ENCODE measurements around the gene INSR.
A peak's percentile ranks its signal among the peaks of the same experiment; 100 is the strongest.

The INSR gene

GRCh38 chr19:7132054-7132453 is 162.2 kb downstream of the INSR start:
- no peak for DNase-seq

GRCh38 chr19:7130043-7130442 is 164.2 kb downstream of the INSR start:
- DNase-seq = no peak

- DNase-seq = no peak
Measured at GRCh38 chr19:7126132-7126531, 168.1 kb downstream of the INSR start.

- no peak for DNase-seq
Measured at GRCh38 chr19:7125221-7125620, 169.0 kb downstream of the INSR start.

- no peak for DNase-seq
Measured at GRCh38 chr19:7124782-7125181, 169.4 kb downstream of the INSR start.

DNA sequence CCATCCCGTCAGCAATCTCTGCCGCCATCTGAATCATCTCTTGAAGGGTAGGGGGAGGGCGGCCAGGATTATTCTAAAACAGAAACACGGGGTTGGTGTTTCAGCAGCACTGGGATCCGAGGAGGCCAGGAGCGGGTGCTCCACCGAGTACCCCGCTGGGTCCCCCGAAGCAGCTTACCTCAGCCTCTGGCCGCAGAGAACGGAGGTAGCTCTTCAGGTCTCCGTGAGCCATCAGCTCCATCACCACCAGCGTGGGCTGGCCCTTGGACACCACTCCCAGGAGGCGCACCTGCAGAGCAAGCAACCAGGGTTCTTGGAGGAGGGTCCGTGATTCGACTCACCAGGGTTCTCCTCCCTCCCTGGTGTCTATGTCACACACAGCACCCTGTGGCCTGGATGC is 171.5 kb downstream of the INSR start:
- no peak for DNase-seq

DNA sequence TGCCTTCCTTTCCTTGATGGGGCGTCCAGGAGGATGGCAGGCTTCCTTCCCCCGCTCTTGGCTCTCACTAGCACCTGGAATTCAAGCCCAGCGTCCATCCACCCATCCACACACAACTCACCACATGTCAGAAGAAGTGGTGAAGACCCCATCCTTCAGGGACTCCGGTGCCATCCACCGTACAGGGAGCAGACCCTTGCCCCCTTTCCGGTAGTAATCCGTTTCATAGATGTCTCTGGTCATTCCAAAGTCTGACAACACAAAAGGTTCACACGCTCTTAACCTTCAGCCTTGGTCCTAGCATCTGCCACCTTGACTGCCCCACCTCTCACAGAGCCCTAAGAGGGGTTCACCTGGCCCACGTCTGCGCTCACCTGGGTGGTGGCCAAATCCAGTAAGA is 173.7 kb downstream of the INSR start:
- DNase-seq = no peak

DNA sequence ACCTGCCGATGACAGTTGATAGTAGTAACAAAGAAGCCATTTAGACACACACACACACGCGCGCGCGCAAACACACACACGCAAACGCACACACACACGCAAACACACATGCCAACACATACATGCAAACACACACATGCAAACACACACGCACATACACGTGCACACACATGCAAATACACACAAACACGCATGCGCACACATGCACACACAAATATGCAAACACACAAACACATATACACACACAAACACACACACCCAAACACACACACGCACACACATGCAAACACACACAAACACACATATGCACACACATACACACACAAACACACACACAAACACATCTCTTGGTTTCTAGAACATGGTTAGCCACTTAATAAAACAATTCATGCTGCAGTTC is 174.6 kb downstream of the INSR start:
- DNase-seq = no peak

GRCh38 chr19:7117248-7117647 is 177.0 kb downstream of the INSR start:
- no peak for DNase-seq

DNA sequence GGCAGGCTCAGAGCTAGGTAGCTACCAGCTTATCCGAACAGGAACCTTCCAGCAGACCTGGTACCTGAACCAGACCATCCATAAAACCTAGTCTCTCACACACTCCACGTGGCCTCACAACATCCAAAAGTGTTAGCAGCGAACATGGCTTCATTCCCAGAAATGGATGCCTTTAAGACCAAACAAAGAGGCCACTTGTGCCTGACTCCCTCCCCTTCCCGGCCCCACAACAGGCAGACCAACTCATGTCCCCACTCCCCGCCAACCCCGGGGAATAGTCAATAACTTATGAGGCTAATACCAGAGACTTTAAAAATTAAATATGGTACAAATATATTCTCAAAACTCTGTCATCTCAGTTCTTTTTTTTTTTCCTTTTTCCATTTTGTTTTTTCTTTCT is 178.5 kb downstream of the INSR start:
- no peak for DNase-seq

DNA sequence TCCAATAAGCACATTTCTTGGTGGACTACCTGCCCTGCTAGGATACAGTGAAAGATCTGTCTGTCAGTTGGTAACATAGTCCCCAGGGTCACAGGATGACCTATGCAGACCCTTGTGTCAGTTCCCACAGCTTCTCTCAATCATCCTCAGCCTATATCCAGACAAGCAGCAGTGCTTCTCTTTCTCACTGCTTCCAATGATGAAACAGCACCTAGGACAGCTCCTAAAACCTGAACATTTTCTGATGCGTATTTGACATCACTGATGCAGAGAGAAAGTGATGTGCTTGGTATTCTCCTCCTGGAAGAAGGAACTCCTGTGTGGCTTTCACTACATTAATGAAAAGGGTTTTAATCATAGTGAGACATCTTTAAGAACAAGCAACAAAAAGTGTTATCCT is 181.0 kb downstream of the INSR start:
- no peak for DNase-seq

- DNase-seq = no peak
Measured at GRCh38 chr19:7112675-7113074, 181.5 kb downstream of the INSR start.

DNA sequence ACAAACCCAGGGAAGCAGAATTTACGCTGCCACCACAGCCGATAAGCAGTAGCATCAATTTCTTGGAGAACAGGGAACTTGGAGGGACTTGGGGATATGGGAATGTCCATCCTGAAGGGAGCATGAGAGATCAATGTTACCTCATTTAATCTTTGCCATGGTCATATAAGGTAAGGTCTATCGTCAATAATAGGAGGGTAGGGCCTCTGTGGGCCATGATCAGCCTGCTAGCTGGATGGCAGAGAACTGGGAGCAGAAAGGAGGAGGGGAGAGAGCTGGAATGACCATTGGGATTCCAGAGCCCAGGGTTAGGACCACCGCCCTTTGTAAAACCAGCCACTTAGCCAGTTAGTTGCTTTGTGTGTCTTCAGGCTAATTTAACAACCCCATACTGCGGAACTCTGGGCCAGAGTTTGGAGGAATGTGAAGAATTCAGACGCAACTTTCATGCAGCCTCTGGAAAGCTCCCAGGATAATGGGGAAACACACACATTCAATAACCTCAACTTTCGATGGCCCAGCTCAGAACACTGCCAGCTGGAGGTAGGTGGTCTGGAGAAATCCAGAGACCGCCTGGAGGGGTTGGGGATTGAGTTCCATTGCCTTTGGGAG is 184.4 kb downstream of the INSR start:
- no peak for DNase-seq

GRCh38 chr19:7106711-7107657 is 187.2 kb downstream of the INSR start:
- DNase-seq = no peak

DNA sequence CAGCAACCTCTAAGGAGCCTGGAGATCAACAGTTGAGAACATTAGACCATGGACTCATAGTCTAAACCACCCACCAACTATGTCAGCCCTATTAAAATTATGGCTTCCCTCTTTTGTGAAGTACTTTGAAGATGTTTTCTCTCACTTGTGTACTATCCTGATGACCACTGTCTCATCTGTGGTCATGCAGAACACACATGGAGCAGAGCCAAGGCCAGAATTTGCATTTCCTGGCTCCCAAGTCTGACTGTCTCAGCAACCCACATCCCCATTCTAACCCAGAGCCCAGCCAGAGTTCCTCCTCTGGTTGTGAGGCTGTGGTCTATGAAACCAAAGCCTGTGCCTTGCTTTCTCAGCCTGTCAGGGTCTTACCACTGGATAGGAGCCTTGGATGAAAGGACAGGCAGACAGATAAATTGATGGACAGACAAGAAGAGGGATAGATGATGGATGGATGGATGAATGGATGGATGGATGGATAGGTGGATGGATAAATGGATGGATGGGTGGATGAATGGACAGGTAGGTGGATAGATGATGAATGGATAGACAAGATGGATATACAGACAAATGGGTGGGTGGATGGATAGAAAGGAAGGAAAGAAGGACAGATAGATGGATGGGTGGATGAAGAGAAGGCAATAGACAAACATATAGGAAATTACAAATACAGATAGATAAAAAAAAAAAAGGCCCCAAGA is 189.3 kb downstream of the INSR start:
- DNase-seq = peak; percentile 33

DNA sequence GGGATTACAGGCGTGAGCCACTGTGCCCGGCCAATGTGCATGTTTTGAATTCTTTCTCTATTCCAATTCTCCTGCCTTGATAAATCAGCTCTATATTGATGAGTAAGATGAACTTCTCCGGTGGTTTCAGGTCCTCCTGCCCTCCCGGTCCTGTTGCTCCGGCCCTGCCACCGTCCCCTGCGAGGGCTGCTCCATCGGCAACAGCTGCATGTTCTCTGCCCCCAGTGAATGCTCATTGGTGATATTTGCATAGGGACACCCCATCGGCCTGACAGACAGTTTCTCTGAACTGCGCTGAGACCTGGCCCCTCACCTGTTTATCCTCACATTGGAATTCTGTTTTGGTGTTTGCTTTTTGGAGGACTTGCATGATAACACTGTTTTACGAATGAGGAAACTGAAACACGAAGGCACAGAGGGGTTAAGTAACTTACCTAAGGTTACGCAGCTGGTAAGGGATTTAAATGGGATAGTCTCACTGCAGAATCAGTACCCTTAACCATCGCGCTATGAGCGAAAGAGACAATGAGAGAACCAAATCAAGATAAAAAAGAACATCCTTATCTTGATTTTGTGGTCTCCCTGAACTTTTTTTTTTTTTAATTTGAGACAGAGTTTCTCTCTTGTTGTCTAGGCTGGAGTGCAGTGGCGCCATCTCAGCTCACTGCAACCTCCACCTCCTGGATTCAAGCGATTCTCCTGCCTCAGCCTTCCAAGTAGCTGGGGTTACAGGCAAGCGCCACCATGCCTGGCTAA is 192.5 kb downstream of the INSR start:
- no peak for DNase-seq

- DNase-seq = no peak
Measured at GRCh38 chr19:7099597-7099921, 194.7 kb downstream of the INSR start.

DNA sequence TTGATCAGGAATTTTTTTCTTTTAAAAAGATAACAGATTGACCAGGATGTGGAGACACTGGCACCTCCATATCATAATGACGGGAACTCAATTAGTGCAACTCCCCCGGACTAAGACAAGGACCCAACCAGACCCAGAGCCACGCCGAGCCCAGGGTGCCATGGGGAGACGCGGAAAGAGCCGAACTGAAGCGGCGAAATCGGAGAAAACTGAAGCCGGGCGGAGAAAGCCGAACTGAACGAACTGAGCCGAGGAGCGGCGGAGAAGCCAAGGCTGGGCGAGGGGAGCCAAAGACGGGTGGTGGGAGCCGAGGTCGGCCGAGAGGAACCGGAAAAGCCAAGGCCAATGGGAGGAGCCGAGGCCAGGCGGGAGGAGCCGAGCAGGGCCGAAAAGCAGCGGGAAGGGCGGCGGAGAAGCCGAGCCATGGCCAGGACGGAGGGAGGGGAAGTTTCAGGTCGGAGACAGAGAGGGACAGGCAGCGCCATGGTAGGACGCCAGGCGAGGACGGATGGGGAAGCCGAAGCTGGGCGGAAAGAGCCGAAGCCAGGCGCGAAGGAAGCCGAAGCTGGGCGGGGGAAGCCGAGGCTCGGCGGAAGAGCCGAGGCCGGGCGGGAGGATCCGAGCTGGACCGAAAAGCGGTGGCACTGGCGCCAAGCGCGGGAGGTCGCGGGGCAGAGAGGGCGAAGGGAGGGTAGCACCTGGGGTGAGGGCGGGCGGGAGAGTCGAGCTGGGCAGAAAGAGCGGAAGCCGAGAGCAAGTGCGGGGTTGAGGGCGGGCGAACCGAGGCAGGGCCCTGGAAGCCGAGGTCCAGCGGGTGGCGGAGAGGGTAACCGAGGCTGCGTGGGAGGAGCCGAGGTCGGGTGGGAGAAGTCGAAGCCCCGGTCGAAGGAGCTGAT is 195.3 kb downstream of the INSR start:
- DNase-seq = peak; percentile 96

- DNase-seq = no peak
Measured at GRCh38 chr19:7098096-7098495, 196.1 kb downstream of the INSR start.

- no peak for DNase-seq
Measured at GRCh38 chr19:7088999-7089398, 205.2 kb downstream of the INSR start.

GRCh38 chr19:7083076-7083956 is 210.9 kb downstream of the INSR start:
- DNase-seq = no peak
